HepG2 (cell line): ENCODE results near the gene SPATA25. TPM values are rescaled to one million over a fixed set of nuclear protein-coding genes. Genes with fewer than 3 reads are reported as not detected.

ENCODE experiments used
- ATAC-seq: fragments of 200-7000 bp; cut with Tn5 transposase; 3 replicates; pipeline ENCODE4 v1.9.1; 2020; ENCODE audit warnings: mild to moderate bottlenecking, moderate library complexity
- BruUV-seq: library from RNA; stranded (reverse); fragments of 400-500 nt; replicated peaks from 2 replicates; lab custom pipeline; 2021; lab: Mats Ljungman, UMichigan
- CTCF ChIA-PET: fragments of 300-600 bp; formaldehyde crosslinking; extraction: SDS; loops from one replicate; lab custom pipeline; 2021; ENCODE audit warnings: low total read pairs, inconsistent platforms, low intra/inter-chr PET ratio; lab: Yijun Ruan, JAX
- POLR2A ChIA-PET: fragments of 350-600 bp; sonication (Branson Sonifier 250); formaldehyde crosslinking; loops from one replicate; lab custom pipeline; 2020; ENCODE audit warnings: antibody characterized with exemption, inconsistent platforms; lab: Yijun Ruan, JAX
- DNase-seq: peaks from one replicate; pipeline ENCODE4 v3.0.0-alpha.2; 2015; ENCODE audit warnings: low spot score
- FAIRE-seq: peaks from 3 replicates; lab custom pipeline; 2011; peaks lifted over from hg19 to GRCh38; lab: Jason Lieb, UNC
- H2AFZ ChIP-seq: one replicate; pipeline ENCODE4 v1.6.1; 2011; ENCODE audit warnings: low read length, inconsistent platforms
- H3K27ac ChIP-seq: fragments of 300-600 bp; 3 replicates; pipeline ENCODE4 v1.8.0; 2011; ENCODE audit warnings: mixed run types, mild to moderate bottlenecking, mixed read lengths, low read length, inconsistent platforms; ENCODE audit not compliant: insufficient read depth; ENCODE audit errors: extremely low read length
- H3K27me3 ChIP-seq, 2 experiments: fragments of 200-600 bp in 1 of 2; 2 replicates in 1 of 2; 3 replicates in 1 of 2; pipeline versions ENCODE4 v1.6.0 to v1.8.0; 2011; ENCODE audit warnings: low read length in 2 of 2, mild to moderate bottlenecking in 2 of 2, moderate library complexity in 2 of 2, inconsistent platforms in 1 of 2; ENCODE audit not compliant: insufficient read depth in 2 of 2, control insufficient read depth in 1 of 2
- H3K36me3 ChIP-seq, 2 experiments: fragments of 200-600 bp in 1 of 2; replicated peaks in 1 of 2; 2 replicates in 1 of 2; 3 replicates in 1 of 2; pipeline versions ENCODE4 v1.5.1 to v1.8.0; 2011; ENCODE audit warnings: low read length in 2 of 2, inconsistent platforms in 1 of 2; ENCODE audit not compliant: insufficient read depth in 2 of 2, control insufficient read depth in 1 of 2
- H3K4me1 ChIP-seq: 2 replicates; pipeline ENCODE4 v1.5.1; 2012; ENCODE audit warnings: low read length, inconsistent platforms; ENCODE audit not compliant: insufficient read depth
- H3K4me2 ChIP-seq: 2 replicates; pipeline ENCODE4 v1.6.0; 2011; ENCODE audit warnings: low read depth, low read length, inconsistent platforms
- H3K4me3 ChIP-seq, 3 experiments: fragments of 200-600 bp in 1 of 3; sonication (generic), shearing (Covaris generic) in 1 of 3; replicated peaks in 1 of 3; 2 replicates each; pipeline ENCODE4 v1.5.1; 2011 to 2016; ENCODE audit warnings: low read length in 3 of 3, inconsistent platforms in 2 of 3, low read depth in 2 of 3, mild to moderate bottlenecking in 2 of 3, control low read depth in 1 of 3, mixed read lengths in 1 of 3; ENCODE audit not compliant: insufficient read depth in 1 of 3
- H3K79me2 ChIP-seq: one replicate; pipeline ENCODE4 v1.6.1; 2011; ENCODE audit warnings: low read length, inconsistent platforms; ENCODE audit not compliant: insufficient read depth
- H3K9ac ChIP-seq: 2 replicates; pipeline ENCODE4 v1.6.0; 2011; ENCODE audit warnings: mild to moderate bottlenecking, low read depth, low read length, inconsistent platforms; ENCODE audit not compliant: insufficient read depth
- H3K9me3 ChIP-seq: 2 replicates; pipeline ENCODE4 v1.5.1; 2012; ENCODE audit warnings: mild to moderate bottlenecking, low read length
- H4K20me1 ChIP-seq: 2 replicates; pipeline ENCODE4 v1.6.0; 2011; ENCODE audit warnings: inconsistent platforms, mild to moderate bottlenecking, low read length, moderate library complexity; ENCODE audit not compliant: insufficient read depth
- ARNT2 ChIP-seq: sonication (generic); formaldehyde crosslinking; IDR thresholded peaks from 2 replicates; pipeline ENCODE4 v1.8.0; 2022; ENCODE audit warnings: mild to moderate bottlenecking, low read depth, missing genetic modification reagents, moderate library complexity
- FIP1L1 ChIP-seq: fragments of 200-400 bp; formaldehyde crosslinking; IDR thresholded peaks from 2 replicates; pipeline ENCODE4 v1.6.1; 2018; ENCODE audit warnings: low read depth, mild to moderate bottlenecking, low read length, moderate library complexity, borderline replicate concordance; ENCODE audit not compliant: insufficient read depth
- NRL ChIP-seq: sonication (generic); formaldehyde crosslinking; IDR thresholded peaks from 2 replicates; pipeline ENCODE4 v1.5.0; 2020; ENCODE audit warnings: missing genetic modification reagents, mild to moderate bottlenecking, moderate library complexity, borderline replicate concordance
- RFX3 ChIP-seq: IDR thresholded peaks from 2 replicates; pipeline ENCODE4 v1.6.1; 2016; ENCODE audit warnings: missing biosample characterization, missing genetic modification reagents
- SALL2 ChIP-seq: sonication (generic); formaldehyde crosslinking; IDR thresholded peaks from 2 replicates; pipeline ENCODE4 v1.8.1; 2023; ENCODE audit warnings: mild to moderate bottlenecking, missing genetic modification reagents, inconsistent platforms
- SP4 ChIP-seq: sonication (generic); formaldehyde crosslinking; IDR thresholded peaks from 2 replicates; pipeline ENCODE4 v1.8.1; 2023; ENCODE audit warnings: mild to moderate bottlenecking, missing genetic modification reagents
- WGBS: methylation state at CpG from one replicate; pipeline ENCODE4 v1.1.6; 2017; ENCODE audit warnings: low lambda C conversion rate; 5-methylcytosine and 5-hydroxymethylcytosine counted together
- in situ Hi-C: cut with HindIII; loops from 2 replicates; pipeline ENCODE4 v1.10.0; 2017; ENCODE audit warnings: low pct_unique_long_range_greater_than_20kb; ENCODE audit not compliant: extremely low pct_ligation_motif_present
- intact Hi-C: fragments of 100-400 bp; cut with micrococcal nuclease; formaldehyde crosslinking; loops from one replicate; pipeline ENCODE4 v1.10.0; 2022; ENCODE audit not compliant: unreplicated experiment
- polyA plus RNA-seq, 8 experiments: library from polyadenylated mRNA; depleted of rRNA in 3 of 8; stranded (reverse) in 7 of 8; unstranded in 1 of 8; fragments of >200 nt; fragmentation: Illumina TruSeq in 4 of 8; extraction: Trizol in 4 of 8; gene quantifications; 2 replicates each; pipeline versions ENCODE4 v1.2.1 to v1.2.3, GENCODE V29; 2011 to 2016; ENCODE audit warnings: low read depth in 4 of 8, missing spikeins in 1 of 8, mixed read lengths in 1 of 8; ENCODE audit not compliant: insufficient read depth in 1 of 8
- total RNA-seq, 5 experiments: library from RNA; depleted of rRNA; stranded (reverse); fragments of >200 nt; fragmentation: Illumina TruSeq; extraction: Trizol; gene quantifications; 2 replicates each; pipeline ENCODE4 v1.2.3, GENCODE V29; 2016; ENCODE audit warnings: low read depth in 1 of 5
- TF ChIP-seq, protein P1 (sequence below): IDR thresholded peaks from 2 replicates; pipeline ENCODE4 v1.6.1; 2016; ENCODE audit warnings: control low read depth
- TF ChIP-seq, protein P2 (sequence below): sonication (generic); formaldehyde crosslinking; IDR thresholded peaks from 2 replicates; pipeline ENCODE4 v1.4.0; 2020; ENCODE audit warnings: missing genetic modification reagents; ENCODE audit errors: not compliant biosample characterization
- TF ChIP-seq, protein P3 (sequence below): sonication (generic); formaldehyde crosslinking; IDR thresholded peaks from 2 replicates; pipeline ENCODE4 v1.4.0; 2020; ENCODE audit warnings: missing genetic modification reagents, borderline replicate concordance

Gene SPATA25
- total and polyA plus RNA-seq, 2 of the 13 experiments (the other 11 are each of a cell fraction or from before 2014, with no cell fraction given): 4.8 to 7.6 TPM

DNA sequence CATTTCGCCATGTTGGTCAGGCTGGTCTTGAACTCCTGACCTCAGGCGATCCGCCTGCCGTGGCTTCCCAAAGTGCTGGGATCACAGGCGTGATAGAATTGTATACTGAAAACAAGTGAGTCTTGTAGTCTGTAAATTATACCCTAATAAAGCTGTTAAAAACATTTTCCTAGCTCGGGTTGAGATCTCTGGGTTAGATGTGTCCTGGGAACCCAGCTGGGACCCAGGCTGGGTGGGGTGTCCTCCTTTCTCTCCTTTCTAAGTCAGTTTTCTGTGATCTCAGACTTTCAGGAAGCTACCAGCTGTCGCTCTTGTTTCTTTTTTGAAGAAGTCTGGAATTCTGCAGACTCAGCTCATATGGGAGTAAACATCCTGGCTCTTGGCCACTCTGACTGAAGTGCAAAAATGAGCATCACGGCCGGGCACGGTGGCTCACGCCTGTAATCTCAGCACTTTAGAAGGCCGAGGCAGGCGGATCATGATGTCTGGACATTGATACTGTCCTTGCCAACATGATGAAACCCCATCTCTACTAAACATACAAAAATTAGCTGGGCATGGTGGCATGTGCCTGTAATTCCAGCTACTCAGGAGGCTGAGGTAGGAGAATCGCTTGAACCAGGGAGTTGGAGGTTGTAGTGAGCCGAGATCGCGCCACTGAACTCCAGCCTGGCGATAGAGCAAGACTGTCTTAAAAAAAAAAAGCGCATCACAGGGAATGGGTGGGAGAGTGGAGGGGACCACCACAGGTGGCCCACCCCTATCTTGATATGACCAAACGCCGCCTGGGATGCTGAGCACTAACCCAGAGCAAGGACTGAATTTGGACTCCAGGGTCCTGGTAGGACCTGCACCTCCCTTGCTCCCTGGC lies 37.2 kb upstream of the SPATA25 start (continued):
- TF ChIP-seq, protein P1, sequence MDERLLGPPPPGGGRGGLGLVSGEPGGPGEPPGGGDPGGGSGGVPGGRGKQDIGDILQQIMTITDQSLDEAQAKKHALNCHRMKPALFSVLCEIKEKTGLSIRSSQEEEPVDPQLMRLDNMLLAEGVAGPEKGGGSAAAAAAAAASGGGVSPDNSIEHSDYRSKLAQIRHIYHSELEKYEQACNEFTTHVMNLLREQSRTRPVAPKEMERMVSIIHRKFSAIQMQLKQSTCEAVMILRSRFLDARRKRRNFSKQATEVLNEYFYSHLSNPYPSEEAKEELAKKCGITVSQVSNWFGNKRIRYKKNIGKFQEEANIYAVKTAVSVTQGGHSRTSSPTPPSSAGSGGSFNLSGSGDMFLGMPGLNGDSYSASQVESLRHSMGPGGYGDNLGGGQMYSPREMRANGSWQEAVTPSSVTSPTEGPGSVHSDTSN (CRISPR knock-in tag): peak; percentile 48; the same call in 1 of the 2 replicates

DNA sequence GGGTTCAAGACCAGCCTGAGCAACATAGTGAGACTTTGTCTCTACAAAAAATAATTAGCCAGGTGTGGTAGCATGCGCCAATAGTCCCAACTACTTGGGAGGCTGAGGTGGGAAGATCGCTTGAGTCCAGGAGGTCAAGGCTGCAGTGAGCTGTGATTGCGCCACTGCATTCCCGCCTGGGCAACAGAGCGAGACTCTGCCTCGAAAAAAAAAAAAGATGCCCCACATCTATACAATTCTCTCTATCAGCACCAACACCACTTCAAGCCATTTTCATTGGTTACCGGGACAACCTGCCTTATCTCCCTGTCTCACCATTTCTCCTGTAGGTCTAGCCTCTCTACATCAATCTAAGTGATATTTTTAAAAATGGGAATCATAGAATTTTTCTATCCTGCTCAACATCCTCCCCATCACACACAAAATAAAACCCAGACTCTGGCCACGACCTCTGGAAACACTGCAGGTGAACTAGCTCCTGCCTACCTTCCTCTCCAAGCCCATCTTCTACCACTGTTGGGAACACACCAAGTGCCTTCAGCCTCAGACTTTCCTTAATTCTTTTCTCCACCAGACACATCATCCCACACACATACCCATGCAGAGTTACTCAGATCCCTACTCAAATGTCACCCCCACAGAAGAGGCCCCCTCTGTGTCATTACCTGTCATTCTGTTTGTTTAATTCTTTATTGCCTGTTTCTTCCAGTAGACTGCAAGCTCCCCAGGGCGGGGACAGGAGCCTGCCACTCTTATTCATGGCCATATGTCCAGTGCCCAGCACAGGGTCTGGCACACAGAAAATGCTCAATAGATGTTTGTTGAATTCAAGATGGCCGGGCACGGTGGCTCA lies 34.1 kb upstream of the SPATA25 start:
- Histone ChIP-seq H3K27me3 (peaks cover 0 to under 1% of the 10 kb centered on the region in 2 experiments; a peak in 1 of 5 replicates), H4K20me1 (no peaks in the 10 kb centered on the region), H3K4me2 (0 out of 2 replicates have a peak overlapping the region, but pooled peaks have one; percentile 48), H3K9me3 (no peaks in the 10 kb centered on the region), H3K4me3 (no peak overlapping the region), H3K27ac (no peak overlapping the region), H3K4me1 (peaks cover 90% of the 10 kb centered on the region), H2AFZ (no peak overlapping the region), H3K79me2 (no peaks in the 10 kb centered on the region), H3K9ac (no peak overlapping the region), H3K36me3 (no peaks in the 10 kb centered on the region)
- intact Hi-C loops (no loop called here), in situ Hi-C loops (no loop called here)
- no peak for DNase-seq
- BruUV-seq: no TSS peak
- WGBS: 19% methylated on average over 11 of the region's 11 CpGs
- no peak for ATAC-seq
- ChIA-PET CTCF (no interaction called here), POLR2A (interaction anchor here (0.6 to 5.0 kb wide), 12 partner anchors 8 to 213 kb away, joined by 3 to 78 read pairs (median 13); partner anchors contain the start of genes CTSA, DNTTIP1, NEURL2 and PCIF1)
- no peak for FAIRE-seq
- TF ChIP-seq FIP1L1: no peak
- TF ChIP-seq, protein P2, sequence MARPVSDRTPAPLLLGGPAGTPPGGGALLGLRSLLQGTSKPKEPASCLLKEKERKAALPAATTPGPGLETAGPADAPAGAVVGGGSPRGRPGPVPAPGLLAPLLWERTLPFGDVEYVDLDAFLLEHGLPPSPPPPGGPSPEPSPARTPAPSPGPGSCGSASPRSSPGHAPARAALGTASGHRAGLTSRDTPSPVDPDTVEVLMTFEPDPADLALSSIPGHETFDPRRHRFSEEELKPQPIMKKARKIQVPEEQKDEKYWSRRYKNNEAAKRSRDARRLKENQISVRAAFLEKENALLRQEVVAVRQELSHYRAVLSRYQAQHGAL (CRISPR knock-in tag): no peak
- TF ChIP-seq ARNT2 (CRISPR knock-in tag): no peak
- 0 out of 2 replicates have a peak, but pooled peaks have one; percentile 10 for TF ChIP-seq SALL2 (CRISPR knock-in tag)
- TF ChIP-seq RFX3 (CRISPR knock-in tag): 0 out of 2 replicates have a peak, but pooled peaks have one; percentile 17
- no peak for TF ChIP-seq SP4 (CRISPR knock-in tag)
- TF ChIP-seq, protein P3, sequence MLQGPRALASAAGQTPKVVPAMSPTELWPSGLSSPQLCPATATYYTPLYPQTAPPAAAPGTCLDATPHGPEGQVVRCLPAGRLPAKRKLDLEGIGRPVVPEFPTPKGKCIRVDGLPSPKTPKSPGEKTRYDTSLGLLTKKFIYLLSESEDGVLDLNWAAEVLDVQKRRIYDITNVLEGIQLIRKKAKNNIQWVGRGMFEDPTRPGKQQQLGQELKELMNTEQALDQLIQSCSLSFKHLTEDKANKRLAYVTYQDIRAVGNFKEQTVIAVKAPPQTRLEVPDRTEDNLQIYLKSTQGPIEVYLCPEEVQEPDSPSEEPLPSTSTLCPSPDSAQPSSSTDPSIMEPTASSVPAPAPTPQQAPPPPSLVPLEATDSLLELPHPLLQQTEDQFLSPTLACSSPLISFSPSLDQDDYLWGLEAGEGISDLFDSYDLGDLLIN: no peak
- no peak for TF ChIP-seq NRL
